ENCODE measurements around the gene PLEKHA6.

PLEKHA6 gene

DNA sequence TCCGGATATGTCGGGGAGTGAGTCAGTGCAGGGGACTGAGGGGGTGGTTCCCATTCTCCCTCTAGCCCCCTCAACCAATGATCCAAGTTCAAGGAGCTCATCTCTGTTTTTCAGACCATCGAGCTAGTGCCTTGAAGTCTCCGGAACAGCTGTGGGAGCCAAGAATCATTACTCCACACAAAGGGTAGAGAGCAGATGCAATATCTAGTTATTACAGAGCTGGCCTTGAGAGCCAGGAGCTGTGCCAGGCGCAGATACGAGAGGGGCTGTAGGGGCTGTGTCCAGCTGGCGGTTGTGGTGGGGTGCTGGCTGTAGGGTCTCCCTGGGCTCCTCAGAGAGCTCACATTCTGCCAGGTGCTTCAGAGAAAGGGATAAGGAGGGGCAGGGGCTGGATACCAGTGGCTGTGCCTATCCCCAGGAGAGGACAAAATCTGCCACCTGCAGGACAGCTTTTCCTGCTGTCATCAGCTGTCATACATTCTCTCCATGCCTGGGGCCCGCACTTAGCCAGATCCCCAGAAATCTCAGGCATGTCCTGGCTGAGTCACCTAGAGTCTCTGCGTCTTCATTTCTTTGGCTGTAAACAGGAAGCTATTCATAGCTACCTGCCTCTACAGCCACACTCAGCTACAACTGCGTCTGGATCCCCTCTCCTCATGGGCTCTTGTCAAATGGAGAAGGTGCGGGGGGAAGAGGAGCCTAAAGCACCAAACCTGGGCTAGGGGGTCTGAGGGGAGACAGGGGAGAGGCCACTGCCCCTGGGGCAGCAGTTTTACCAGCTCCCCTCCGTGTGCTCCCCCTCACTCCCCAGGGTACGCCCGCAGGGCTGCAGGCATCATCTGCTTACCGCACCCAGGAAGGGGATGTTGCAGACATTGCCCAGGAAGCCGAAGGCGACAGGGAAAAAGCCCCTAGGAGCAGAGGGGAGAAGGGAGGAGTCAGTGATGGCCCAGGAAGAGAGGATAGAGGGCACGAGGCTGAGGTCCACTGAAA lies 161.1 kb downstream of the PLEKHA6 start:
- H3K27ac ChIP-seq (ENCODE audit: poor library complexity, severe bottlenecking), result peak overlapping the region; percentile 29
- no peaks in the 10 kb centered on the region for H3K9me3 ChIP-seq (ENCODE audit: severe bottlenecking)
- DNase-seq (ENCODE audit: low spot score), result no peak
- peak; percentile 97 for ATAC-seq (ENCODE audit: low read depth)
- no peak overlapping the region for H3K4me3 ChIP-seq (ENCODE audit: severe bottlenecking)
- H3K36me3 ChIP-seq (ENCODE audit: low read depth), result no peaks in the 10 kb centered on the region
- H3K27me3 ChIP-seq (ENCODE audit: insufficient read depth, poor library complexity, severe bottlenecking), result no peaks in the 10 kb centered on the region
- TF ChIP-seq, protein P1, sequence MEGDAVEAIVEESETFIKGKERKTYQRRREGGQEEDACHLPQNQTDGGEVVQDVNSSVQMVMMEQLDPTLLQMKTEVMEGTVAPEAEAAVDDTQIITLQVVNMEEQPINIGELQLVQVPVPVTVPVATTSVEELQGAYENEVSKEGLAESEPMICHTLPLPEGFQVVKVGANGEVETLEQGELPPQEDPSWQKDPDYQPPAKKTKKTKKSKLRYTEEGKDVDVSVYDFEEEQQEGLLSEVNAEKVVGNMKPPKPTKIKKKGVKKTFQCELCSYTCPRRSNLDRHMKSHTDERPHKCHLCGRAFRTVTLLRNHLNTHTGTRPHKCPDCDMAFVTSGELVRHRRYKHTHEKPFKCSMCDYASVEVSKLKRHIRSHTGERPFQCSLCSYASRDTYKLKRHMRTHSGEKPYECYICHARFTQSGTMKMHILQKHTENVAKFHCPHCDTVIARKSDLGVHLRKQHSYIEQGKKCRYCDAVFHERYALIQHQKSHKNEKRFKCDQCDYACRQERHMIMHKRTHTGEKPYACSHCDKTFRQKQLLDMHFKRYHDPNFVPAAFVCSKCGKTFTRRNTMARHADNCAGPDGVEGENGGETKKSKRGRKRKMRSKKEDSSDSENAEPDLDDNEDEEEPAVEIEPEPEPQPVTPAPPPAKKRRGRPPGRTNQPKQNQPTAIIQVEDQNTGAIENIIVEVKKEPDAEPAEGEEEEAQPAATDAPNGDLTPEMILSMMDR (IDR thresholded peaks at IDR 0.05; ENCODE audit: poor library complexity, severe bottlenecking), result peak; percentile 45
- peaks cover 13% of the 10 kb centered on the region for H3K4me1 ChIP-seq (ENCODE audit: insufficient read depth, poor library complexity, severe bottlenecking)

DNA sequence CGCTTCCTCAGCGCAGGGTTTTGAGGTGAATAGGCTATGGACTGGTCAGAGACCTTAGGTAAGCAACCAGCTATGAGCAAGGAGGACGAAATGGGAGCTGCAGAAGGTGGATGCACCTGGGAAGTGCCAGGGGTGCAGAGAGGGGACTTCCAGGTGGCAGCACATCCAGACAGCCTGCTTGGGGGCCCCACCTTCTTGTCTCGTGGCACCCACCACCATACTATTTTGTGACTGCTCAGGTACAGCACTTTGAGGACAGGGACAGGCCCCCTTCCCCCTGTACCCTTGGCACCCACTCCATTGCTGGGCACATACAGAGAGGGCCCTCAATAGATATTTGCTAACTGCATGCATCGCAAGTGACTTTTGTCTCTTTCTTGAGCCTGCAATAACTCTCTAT lies 162.7 kb downstream of the PLEKHA6 start:
- no peak for DNase-seq (ENCODE audit: low spot score)
- peaks cover 13% of the 10 kb centered on the region for H3K4me1 ChIP-seq (ENCODE audit: insufficient read depth, poor library complexity, severe bottlenecking)
- no peak for ATAC-seq (ENCODE audit: low read depth)
- TF ChIP-seq, protein P1 (IDR thresholded peaks at IDR 0.05; ENCODE audit: poor library complexity, severe bottlenecking), result no peak
- H3K4me3 ChIP-seq (ENCODE audit: severe bottlenecking), result no peak overlapping the region
- H3K36me3 ChIP-seq (ENCODE audit: low read depth), result no peaks in the 10 kb centered on the region
- no peaks in the 10 kb centered on the region for H3K9me3 ChIP-seq (ENCODE audit: severe bottlenecking)
- no peak overlapping the region for H3K27ac ChIP-seq (ENCODE audit: poor library complexity, severe bottlenecking)
- H3K27me3 ChIP-seq (ENCODE audit: insufficient read depth, poor library complexity, severe bottlenecking), result no peaks in the 10 kb centered on the region

DNA sequence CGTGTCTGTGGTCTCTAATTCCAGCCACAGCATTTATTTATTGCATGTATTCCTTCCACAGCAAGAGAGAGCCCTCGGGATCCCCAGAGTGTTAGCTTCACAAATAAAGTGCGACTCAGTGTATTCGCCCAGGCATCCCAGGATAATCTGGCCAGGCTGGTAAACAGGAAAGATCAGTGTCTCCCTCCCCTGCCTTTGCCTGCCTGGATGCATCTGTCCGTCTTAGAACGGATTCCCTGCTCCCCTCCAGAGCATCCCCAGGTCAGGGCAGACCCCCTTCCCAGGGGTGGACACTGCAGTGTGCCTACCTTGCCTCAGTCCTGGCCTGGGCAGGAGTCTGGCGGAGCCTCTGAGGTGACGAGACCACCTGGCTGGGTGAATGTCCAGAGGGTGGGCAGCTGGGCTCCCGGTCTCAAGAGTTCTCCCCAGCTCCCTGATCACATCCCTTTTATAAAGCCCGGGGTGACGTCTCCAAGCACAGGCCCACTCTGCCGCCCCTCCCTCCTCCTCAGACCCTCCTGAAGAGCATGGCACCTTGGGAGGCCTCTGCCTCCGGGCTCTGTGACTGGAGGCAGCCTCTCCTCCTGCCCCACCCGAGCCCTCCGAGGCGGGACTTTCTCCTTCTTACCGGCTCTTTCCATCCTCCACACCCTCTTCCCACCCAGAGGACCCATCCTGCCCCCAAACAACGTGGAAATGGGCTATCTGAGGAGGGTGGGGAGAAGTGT lies 163.5 kb downstream of the PLEKHA6 start, which contains the start of gene KISS1:
TSS of gene KISS1 (minus strand) at position 424 of the 728 bp plus-strand sequence. CDS start 3,615 bp downstream, outside the sequence.
- Histone ChIP-seq H3K4me1 (ENCODE audit: insufficient read depth, poor library complexity, severe bottlenecking) (peaks cover 13% of the 10 kb centered on the region), H3K27ac (ENCODE audit: poor library complexity, severe bottlenecking) (no peak within 1 kb of the TSS), H3K9me3 (ENCODE audit: severe bottlenecking) (no peaks in the 10 kb centered on the region), H3K4me3 (ENCODE audit: severe bottlenecking) (no peak within 1 kb of the TSS), H3K36me3 (ENCODE audit: low read depth) (no peaks in the 10 kb centered on the region), H3K27me3 (ENCODE audit: insufficient read depth, poor library complexity, severe bottlenecking) (no peaks in the 10 kb centered on the region)
- DNase-seq (ENCODE audit: low spot score) (no peak), ATAC-seq (ENCODE audit: low read depth) (no peak)
- TF ChIP-seq, protein P1 (IDR thresholded peaks at IDR 0.05; ENCODE audit: poor library complexity, severe bottlenecking), result no peak

DNA sequence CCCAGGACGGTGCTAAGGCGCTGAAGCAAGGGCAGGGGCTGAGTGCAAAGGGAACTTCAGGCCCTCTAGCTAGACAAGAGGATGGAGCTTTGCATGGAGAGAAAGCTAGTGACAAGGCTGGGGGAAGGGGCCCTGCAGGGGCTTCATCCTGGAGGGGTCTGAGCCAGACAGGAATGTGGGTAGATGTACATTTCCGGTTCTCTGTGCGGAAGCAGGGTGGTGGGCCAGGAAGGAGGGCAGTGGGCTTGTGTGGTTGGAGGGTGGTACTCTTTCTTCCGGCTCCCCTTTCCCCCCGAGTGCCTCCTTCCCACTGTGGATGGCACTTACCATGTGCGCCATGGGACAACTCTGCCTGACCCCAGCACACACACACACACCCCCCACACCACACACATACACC lies 165.0 kb downstream of the PLEKHA6 start:
- H3K27ac ChIP-seq (ENCODE audit: poor library complexity, severe bottlenecking), result no peak overlapping the region
- TF ChIP-seq, protein P1 (IDR thresholded peaks at IDR 0.05; ENCODE audit: poor library complexity, severe bottlenecking), result no peak
- H3K4me3 ChIP-seq (ENCODE audit: severe bottlenecking), result no peak overlapping the region
- H3K4me1 ChIP-seq (ENCODE audit: insufficient read depth, poor library complexity, severe bottlenecking), result peaks cover 20% of the 10 kb centered on the region
- no peak for ATAC-seq (ENCODE audit: low read depth)
- no peak for DNase-seq (ENCODE audit: low spot score)
- H3K27me3 ChIP-seq (ENCODE audit: insufficient read depth, poor library complexity, severe bottlenecking), result no peaks in the 10 kb centered on the region
- H3K36me3 ChIP-seq (ENCODE audit: low read depth), result no peaks in the 10 kb centered on the region
- H3K9me3 ChIP-seq (ENCODE audit: severe bottlenecking), result no peaks in the 10 kb centered on the region
